ENCODE results near the gene PTCH1. TPM values are rescaled to one million over a fixed set of nuclear protein-coding genes. Genes with fewer than 3 reads are reported as not detected.

PTCH1 gene
- polyA plus RNA-seq, 1 donor (not counting 4 experiments of a cell fraction or from before 2014, with no cell fraction given), result 1.7 TPM

DNA sequence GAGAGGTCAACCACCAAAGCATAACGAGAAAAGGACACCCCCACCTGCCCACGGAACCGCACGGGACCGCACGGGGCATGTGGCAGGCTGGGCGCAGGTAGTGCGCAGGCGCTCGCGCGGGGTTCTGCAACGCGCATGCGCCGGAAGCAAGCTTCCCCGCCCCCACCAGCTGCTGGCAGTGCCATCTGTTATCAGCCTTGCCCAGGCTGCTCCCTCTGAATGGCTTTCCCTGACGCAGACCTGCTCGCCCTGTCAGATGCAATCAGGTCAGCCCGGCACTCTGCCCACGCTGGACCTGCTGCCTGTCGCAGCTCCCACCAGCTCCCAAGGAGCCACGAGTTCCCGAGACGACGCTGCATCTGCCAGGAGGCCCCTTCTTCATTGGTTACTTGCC is 22.8 kb downstream of the PTCH1 start:
- H3K27me3 ChIP-seq (ENCODE audit: control insufficient read depth, extremely low read depth, insufficient read depth, low read length), result no peaks in the 10 kb centered on the region
- H3K9ac ChIP-seq (ENCODE audit: control insufficient read depth, extremely low read depth, insufficient read depth, low read length), result no peak overlapping the region
- H3K27ac ChIP-seq (ENCODE audit: control insufficient read depth, insufficient read depth, low read length), result no peak overlapping the region
- no peaks in the 10 kb centered on the region for H3K9me3 ChIP-seq (ENCODE audit: control insufficient read depth, low read depth, low read length)
- FAIRE-seq (no peak), DNase-seq (ENCODE audit: low read depth, low spot score) (no peak)
- no peaks in the 10 kb centered on the region for H3K79me2 ChIP-seq (ENCODE audit: control insufficient read depth, insufficient read depth, low read length)
- H3K4me2 ChIP-seq (ENCODE audit: control insufficient read depth, extremely low read depth, insufficient read depth, low read depth, low read length), result no peak overlapping the region
- H4K20me1 ChIP-seq (ENCODE audit: control insufficient read depth, extremely low read depth, insufficient read depth, low read length), result no peaks in the 10 kb centered on the region
- H3K4me3 ChIP-seq (ENCODE audit: control insufficient read depth in 2 of 3, extremely low read depth in 1 of 3, insufficient read depth in 2 of 3, low read depth in 1 of 3, low read length in 3 of 3), result no peak overlapping the region
- H3K36me3 ChIP-seq (ENCODE audit: control insufficient read depth in 2 of 2, extremely low read depth in 1 of 2, insufficient read depth in 2 of 2, low read length in 2 of 2), result no peaks in the 10 kb centered on the region
- TF ChIP-seq EZH2 (IDR thresholded peaks at IDR 0.05; ENCODE audit: low read length), result no peak
- TF ChIP-seq CTCF (optimal IDR thresholded peaks at IDR 0.05 in 1 of 3, IDR thresholded peaks at IDR 0.05 in 1 of 3, conservative IDR thresholded peaks at IDR 0.05 in 1 of 3; ENCODE audit: extremely low read depth in 1 of 3, insufficient read depth in 2 of 3, low read length in 3 of 3), result no peak
- H3K4me1 ChIP-seq (ENCODE audit: control insufficient read depth, extremely low read depth, insufficient read depth, low read length), result no peaks in the 10 kb centered on the region
- dilution Hi-C loops (cut with MboI; ENCODE audit: extremely low pct_ligation_motif_present, low sequenced_read_pairs), result no loop called here
- H2AFZ ChIP-seq (ENCODE audit: control insufficient read depth, low read length), result no peak overlapping the region
- H3K9me1 ChIP-seq (ENCODE audit: control insufficient read depth, extremely low read depth, insufficient read depth, low read length), result no peaks in the 10 kb centered on the region

DNA sequence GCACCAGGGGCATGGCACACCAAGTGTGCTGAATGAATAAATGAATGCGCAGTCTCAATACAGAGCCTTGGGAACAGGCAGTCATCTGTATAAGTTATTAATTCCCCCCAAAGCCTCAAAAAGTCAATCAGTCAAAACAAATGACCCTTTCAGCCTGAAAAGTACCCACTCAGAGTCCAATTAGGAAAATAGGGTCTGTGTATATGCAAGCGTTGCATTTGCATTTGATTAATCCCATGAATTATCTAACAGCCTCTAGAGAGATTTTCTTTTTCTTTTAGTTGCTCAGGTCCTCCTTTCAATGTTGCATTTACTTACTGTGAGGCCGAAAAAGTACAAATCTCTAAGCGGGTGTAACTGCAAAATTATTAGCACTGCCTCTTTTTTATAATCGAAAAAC is 23.4 kb downstream of the PTCH1 start:
- no peak overlapping the region for H3K4me3 ChIP-seq (ENCODE audit: control insufficient read depth in 2 of 3, extremely low read depth in 1 of 3, insufficient read depth in 2 of 3, low read depth in 1 of 3, low read length in 3 of 3)

More for the DNA sequence above, 23.4 kb downstream of the PTCH1 start:
- Histone ChIP-seq H4K20me1 (ENCODE audit: control insufficient read depth, extremely low read depth, insufficient read depth, low read length) (no peaks in the 10 kb centered on the region), H3K9me3 (ENCODE audit: control insufficient read depth, low read depth, low read length) (no peaks in the 10 kb centered on the region), H3K27me3 (ENCODE audit: control insufficient read depth, extremely low read depth, insufficient read depth, low read length) (no peaks in the 10 kb centered on the region), H3K9ac (ENCODE audit: control insufficient read depth, extremely low read depth, insufficient read depth, low read length) (no peak overlapping the region), H3K36me3 (ENCODE audit: control insufficient read depth in 2 of 2, extremely low read depth in 1 of 2, insufficient read depth in 2 of 2, low read length in 2 of 2) (no peaks in the 10 kb centered on the region), H3K9me1 (ENCODE audit: control insufficient read depth, extremely low read depth, insufficient read depth, low read length) (no peaks in the 10 kb centered on the region), H3K27ac (ENCODE audit: control insufficient read depth, insufficient read depth, low read length) (no peak overlapping the region), H3K4me2 (ENCODE audit: control insufficient read depth, extremely low read depth, insufficient read depth, low read depth, low read length) (no peak overlapping the region), H3K4me1 (ENCODE audit: control insufficient read depth, extremely low read depth, insufficient read depth, low read length) (no peaks in the 10 kb centered on the region), H2AFZ (ENCODE audit: control insufficient read depth, low read length) (no peak overlapping the region), H3K79me2 (ENCODE audit: control insufficient read depth, insufficient read depth, low read length) (no peaks in the 10 kb centered on the region)
- DNase-seq (ENCODE audit: low read depth, low spot score) (no peak), FAIRE-seq (no peak)
- dilution Hi-C loops (cut with MboI; ENCODE audit: extremely low pct_ligation_motif_present, low sequenced_read_pairs), result no loop called here
- TF ChIP-seq EZH2 (IDR thresholded peaks at IDR 0.05; ENCODE audit: low read length) (no peak), CTCF (optimal IDR thresholded peaks at IDR 0.05 in 1 of 3, IDR thresholded peaks at IDR 0.05 in 1 of 3, conservative IDR thresholded peaks at IDR 0.05 in 1 of 3; ENCODE audit: extremely low read depth in 1 of 3, insufficient read depth in 2 of 3, low read length in 3 of 3) (no peak)

Data from keratinocyte (primary cell).